Measurements from ENCODE around the gene ZSCAN12. TPM values are rescaled to one million over a fixed set of nuclear protein-coding genes. Genes with fewer than 3 reads are reported as not detected.
A peak's percentile ranks its signal among the peaks of the same experiment; 100 is the strongest.

Gene ZSCAN12
- total and polyA plus RNA-seq, 2 experiments from 2014 or later: 0.88 to 3.1 TPM

DNA sequence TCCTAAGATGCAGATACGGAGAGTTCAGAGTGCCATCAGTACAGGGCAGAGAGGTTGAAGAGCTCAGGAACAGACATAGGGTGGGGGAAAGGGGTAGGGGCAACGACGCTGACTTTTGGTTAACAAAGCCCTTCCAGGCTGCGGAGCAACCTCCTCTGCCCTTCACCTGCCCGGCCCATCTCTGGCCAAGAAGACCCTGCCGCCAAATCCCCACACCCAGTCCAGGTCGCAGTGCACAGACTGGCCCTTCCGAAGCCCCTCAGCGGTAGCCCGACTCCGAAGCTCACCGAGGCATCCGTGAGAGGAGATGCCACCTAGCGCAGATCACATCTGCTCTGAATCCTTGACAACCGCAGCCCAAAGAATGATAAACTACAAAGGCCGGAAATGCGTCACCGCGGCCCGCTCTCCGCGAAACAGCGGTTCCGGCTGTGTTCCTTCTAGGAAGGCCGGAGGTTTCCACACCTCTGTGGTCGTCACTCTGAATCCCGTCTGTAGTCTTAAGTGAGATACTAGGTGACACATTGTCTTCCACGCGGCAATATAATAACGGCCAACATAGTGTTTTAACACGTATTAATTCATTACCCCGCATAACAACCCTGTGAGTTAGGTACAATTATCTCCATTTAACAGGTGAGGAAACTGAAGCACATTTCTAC is 43.7 kb upstream of the ZSCAN12 start, which contains the start of gene ZSCAN23:
TSS of gene ZSCAN23 (minus strand) at position 380 of the 662 bp plus-strand sequence. CDS start 7,225 bp downstream, outside the sequence.
- Histone ChIP-seq H2AFZ (peak within 1 kb of the TSS; percentile 97), H4K20me1 (ENCODE audit: insufficient read depth) (no peaks in the 10 kb centered on the region), H3K9me3 (ENCODE audit: low read depth) (no peaks in the 10 kb centered on the region), H3K9me2 (ENCODE audit: insufficient read depth) (no peaks in the 10 kb centered on the region), H3K4me1 (ENCODE audit: insufficient read depth) (peaks cover 5% of the 10 kb centered on the region), H3K27me3 (replicated peaks; ENCODE audit: insufficient read depth) (no peaks in the 10 kb centered on the region), H3K79me2 (ENCODE audit: insufficient read depth) (no peaks in the 10 kb centered on the region), H3F3A (ENCODE audit: insufficient read depth) (no peaks in the 10 kb centered on the region), H3K36me3 (ENCODE audit: low read depth) (no peaks in the 10 kb centered on the region), H3K4me3 (peak within 1 kb of the TSS; percentile 92), H3K27ac (peak within 1 kb of the TSS; percentile 50), H3K9ac (peak within 1 kb of the TSS; percentile 87), H3K4me2 (ENCODE audit: unreplicated experiment) (peak within 1 kb of the TSS; percentile 91)
- in situ Hi-C loops (cut with MboI): no loop called here
- 0 to 1% methylated on average over 32 of the region's 32 CpGs for WGBS, 2 experiments (ENCODE audit: low coverage in 1 of 2, low lambda C conversion rate in 2 of 2, missing lambda C conversion rate in 2 of 2)
- DNase-seq: peak; percentile 95
- TF ChIP-seq EZH2phosphoT487 (IDR thresholded peaks at IDR 0.05; ENCODE audit: insufficient read depth, low read depth) (no peak), EZH2 (IDR thresholded peaks at IDR 0.05; ENCODE audit: insufficient read depth, poor library complexity, severe bottlenecking) (no peak)

DNA sequence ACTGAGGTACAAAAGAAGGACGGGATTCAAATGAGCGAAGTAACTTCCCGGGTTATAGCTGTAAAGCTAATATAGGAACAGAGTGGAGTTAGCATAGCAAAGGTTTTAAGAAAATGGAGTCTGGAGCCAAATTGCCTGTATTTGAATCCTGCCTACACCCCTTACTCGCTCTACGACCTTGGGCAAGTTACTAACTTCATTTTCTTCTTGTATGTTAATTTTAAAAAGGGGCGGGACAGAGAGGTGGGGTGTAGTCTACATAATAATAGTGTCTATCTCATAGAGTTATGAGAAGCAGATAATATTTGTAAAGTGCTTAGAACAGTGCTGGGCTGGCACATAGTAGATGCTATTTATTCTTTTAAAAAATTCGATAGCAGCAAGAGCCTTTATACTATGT is 43.0 kb upstream of the ZSCAN12 start:
- H3K9me3 ChIP-seq (ENCODE audit: low read depth): no peaks in the 10 kb centered on the region
- no peaks in the 10 kb centered on the region for H3K9me2 ChIP-seq (ENCODE audit: insufficient read depth)
- H4K20me1 ChIP-seq (ENCODE audit: insufficient read depth): no peaks in the 10 kb centered on the region
- H3K4me2 ChIP-seq (ENCODE audit: unreplicated experiment): peak overlapping the region; percentile 91
- H3K79me2 ChIP-seq (ENCODE audit: insufficient read depth): no peaks in the 10 kb centered on the region
- WGBS, 2 experiments (ENCODE audit: low coverage in 1 of 2, low lambda C conversion rate in 2 of 2, missing lambda C conversion rate in 2 of 2): 58 to 63% methylated on average over 7 of the region's 7 CpGs
- no peaks in the 10 kb centered on the region for H3K27me3 ChIP-seq (replicated peaks; ENCODE audit: insufficient read depth)
- in situ Hi-C loops (cut with MboI): no loop called here
- H3K4me1 ChIP-seq (ENCODE audit: insufficient read depth): peaks cover 5% of the 10 kb centered on the region
- H3F3A ChIP-seq (ENCODE audit: insufficient read depth): no peaks in the 10 kb centered on the region
- peak overlapping the region; percentile 50 for H3K27ac ChIP-seq
- H3K36me3 ChIP-seq (ENCODE audit: low read depth): no peaks in the 10 kb centered on the region
- TF ChIP-seq EZH2phosphoT487 (IDR thresholded peaks at IDR 0.05; ENCODE audit: insufficient read depth, low read depth): no peak
- TF ChIP-seq EZH2 (IDR thresholded peaks at IDR 0.05; ENCODE audit: insufficient read depth, poor library complexity, severe bottlenecking): no peak
- H3K4me3 ChIP-seq: peak overlapping the region; percentile 92
- peak; percentile 10 for DNase-seq
- peak overlapping the region; percentile 87 for H3K9ac ChIP-seq
- H2AFZ ChIP-seq: peak overlapping the region; percentile 97

DNA sequence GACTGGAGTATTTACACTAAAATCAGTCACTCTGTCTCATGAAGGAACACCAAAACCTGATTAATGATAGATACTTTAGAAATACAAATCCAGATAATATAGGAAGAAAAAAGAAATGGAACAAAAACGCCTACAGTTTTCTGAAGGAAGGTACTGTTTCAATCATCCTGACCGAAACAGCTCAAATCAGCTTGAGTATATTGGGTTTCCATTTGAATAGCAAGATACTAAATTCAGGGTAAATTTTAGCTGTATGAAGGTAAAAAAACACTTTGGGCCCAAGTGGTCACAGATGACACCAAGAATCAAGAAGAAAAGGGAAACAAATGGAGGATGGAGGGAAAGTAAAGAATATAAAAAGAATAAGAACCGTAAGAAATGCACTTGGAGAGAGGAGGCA is 36.9 kb upstream of the ZSCAN12 start:
- H3K36me3 ChIP-seq (ENCODE audit: low read depth): no peaks in the 10 kb centered on the region
- H2AFZ ChIP-seq: no peak overlapping the region
- no peak for DNase-seq
- H3K4me1 ChIP-seq (ENCODE audit: insufficient read depth): no peaks in the 10 kb centered on the region
- H3F3A ChIP-seq (ENCODE audit: insufficient read depth): no peaks in the 10 kb centered on the region
- H3K9me3 ChIP-seq (ENCODE audit: low read depth): no peaks in the 10 kb centered on the region
- H3K27me3 ChIP-seq (replicated peaks; ENCODE audit: insufficient read depth): no peaks in the 10 kb centered on the region
- no peaks in the 10 kb centered on the region for H4K20me1 ChIP-seq (ENCODE audit: insufficient read depth)
- no peak overlapping the region for H3K4me2 ChIP-seq (ENCODE audit: unreplicated experiment)
- H3K9ac ChIP-seq: no peak overlapping the region
- H3K27ac ChIP-seq: no peak overlapping the region
- no peaks in the 10 kb centered on the region for H3K79me2 ChIP-seq (ENCODE audit: insufficient read depth)
- 63 to 72% methylated on average over 3 of the region's 3 CpGs for WGBS, 2 experiments (ENCODE audit: low coverage in 1 of 2, low lambda C conversion rate in 2 of 2, missing lambda C conversion rate in 2 of 2)
- TF ChIP-seq EZH2phosphoT487 (IDR thresholded peaks at IDR 0.05; ENCODE audit: insufficient read depth, low read depth): no peak
- no peak for TF ChIP-seq EZH2 (IDR thresholded peaks at IDR 0.05; ENCODE audit: insufficient read depth, poor library complexity, severe bottlenecking)
- in situ Hi-C loops (cut with MboI): no loop called here
- H3K9me2 ChIP-seq (ENCODE audit: insufficient read depth): no peaks in the 10 kb centered on the region
- no peak overlapping the region for H3K4me3 ChIP-seq

DNA sequence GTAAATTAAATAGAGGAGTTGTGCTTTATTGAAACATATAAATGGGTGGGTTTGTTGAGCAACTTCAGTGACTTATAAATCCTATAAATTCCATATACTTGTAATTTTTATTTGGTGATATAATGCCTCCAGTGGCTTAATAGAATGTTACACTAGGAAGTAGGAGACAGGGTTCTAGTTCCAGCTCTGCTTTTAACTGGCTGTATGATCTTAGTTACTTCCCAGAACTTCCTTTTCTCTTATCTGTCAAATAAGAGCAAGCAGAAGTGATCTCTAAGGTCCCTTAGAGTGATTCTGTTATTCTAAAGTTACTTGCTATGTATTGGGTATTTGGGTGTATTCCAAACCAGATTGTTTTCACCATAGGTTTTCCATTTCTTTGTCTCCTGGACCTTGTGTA is 33.6 kb upstream of the ZSCAN12 start:
- Histone ChIP-seq H3K9ac (no peak overlapping the region), H4K20me1 (ENCODE audit: insufficient read depth) (no peaks in the 10 kb centered on the region), H3K9me2 (ENCODE audit: insufficient read depth) (no peaks in the 10 kb centered on the region), H3K4me2 (ENCODE audit: unreplicated experiment) (no peak overlapping the region), H3K9me3 (ENCODE audit: low read depth) (no peaks in the 10 kb centered on the region), H3K27ac (no peak overlapping the region), H3F3A (ENCODE audit: insufficient read depth) (no peaks in the 10 kb centered on the region), H3K27me3 (replicated peaks; ENCODE audit: insufficient read depth) (no peaks in the 10 kb centered on the region), H3K79me2 (ENCODE audit: insufficient read depth) (no peaks in the 10 kb centered on the region), H3K4me1 (ENCODE audit: insufficient read depth) (no peaks in the 10 kb centered on the region), H3K36me3 (ENCODE audit: low read depth) (no peaks in the 10 kb centered on the region), H2AFZ (no peak overlapping the region), H3K4me3 (no peak overlapping the region)
- DNase-seq: no peak
- TF ChIP-seq EZH2 (IDR thresholded peaks at IDR 0.05; ENCODE audit: insufficient read depth, poor library complexity, severe bottlenecking) (no peak), EZH2phosphoT487 (IDR thresholded peaks at IDR 0.05; ENCODE audit: insufficient read depth, low read depth) (no peak)
- in situ Hi-C loops (cut with MboI): no loop called here
